Vagina (tissue), 2 donors: ENCODE data around the gene AQP7. TPM values are rescaled to one million over a fixed set of nuclear protein-coding genes. Genes with fewer than 3 reads are reported as not detected.

Experiments
- DNase-seq, 2 donors: peaks; one replicate each; pipeline ENCODE4 v3.0.0-alpha.2; 2017; ENCODE audit errors: extremely low spot score in 2 of 2
- H3K27ac ChIP-seq: fragments of 200-600 bp; sonication (generic); one replicate; pipeline ENCODE4 v1.5.1; 2019
- H3K27me3 ChIP-seq: fragments of 200-600 bp; sonication (generic); one replicate; pipeline ENCODE4 v1.5.1; 2019
- H3K36me3 ChIP-seq, 2 donors: fragments of 200-600 bp; sonication (generic); one replicate each; pipeline ENCODE4 v1.5.1; 2017 to 2019
- H3K4me1 ChIP-seq: fragments of 200-600 bp; sonication (generic); one replicate; pipeline ENCODE4 v1.5.1; 2019
- H3K4me3 ChIP-seq, 2 donors: fragments of 200-600 bp; sonication (generic); 1 replicate in 1 of 2; 2 replicates in 1 of 2; pipeline ENCODE4 v1.5.1; 2016 to 2019
- H3K9me3 ChIP-seq: fragments of 200-600 bp; sonication (generic); one replicate; pipeline ENCODE4 v1.5.1; 2019
- CTCF ChIP-seq, 3 experiments: fragments of 450-650 bp in 2 of 3; fragments of 200-600 bp in 1 of 3; sonication (generic) in 1 of 3; IDR thresholded peaks; one replicate each; pipeline ENCODE4 v1.5.1; 2017 to 2019; ENCODE audit warnings: antibody characterized with exemption in 3 of 3, mild to moderate bottlenecking in 2 of 3, moderate library complexity in 2 of 3
- POLR2A ChIP-seq, 2 donors: fragments of 450-650 bp; IDR thresholded peaks; one replicate each; pipeline ENCODE4 v1.6.1; 2017; ENCODE audit warnings: antibody characterized with exemption in 2 of 2, mild to moderate bottlenecking in 2 of 2, moderate library complexity in 2 of 2
- POLR2AphosphoS5 ChIP-seq, 2 donors: sonication (generic); formaldehyde crosslinking; IDR thresholded peaks; one replicate each; pipeline ENCODE4 v1.9.0; 2017; ENCODE audit warnings: antibody characterized with exemption in 2 of 2, mild to moderate bottlenecking in 2 of 2, low read depth in 1 of 2; ENCODE audit not compliant: insufficient read depth in 1 of 2
- intact Hi-C: fragments of 100-400 bp; cut with DNase I; formaldehyde crosslinking; loops from one replicate; pipeline ENCODE4 v1.15.1; 2023
- total RNA-seq: library from RNA; depleted of rRNA; stranded (reverse); fragments of >200 nt; gene quantifications from one replicate; pipeline ENCODE4 v1.2.3, GENCODE V29; 2016

Gene AQP7
- total RNA-seq, 1 donor from 2014 or later: 6.4 TPM

GRCh38 chr9:33437205-33437604, 34.8 kb upstream of the AQP7 start:
- TF ChIP-seq POLR2A (IDR thresholded peaks at IDR 0.05) (no peak), CTCF (IDR thresholded peaks at IDR 0.05) (no peak), POLR2AphosphoS5 (IDR thresholded peaks at IDR 0.05; ENCODE audit: insufficient read depth in 1 of 2, low read depth in 1 of 2) (no peak)

GRCh38 chr9:33436445-33436844, 34.1 kb upstream of the AQP7 start:
- Histone ChIP-seq H3K27me3 (no peaks in the 10 kb centered on the region), H3K27ac (no peak overlapping the region), H3K4me1 (peaks cover 24% of the 10 kb centered on the region), H3K9me3 (no peaks in the 10 kb centered on the region), H3K4me3 (no peak overlapping the region), H3K36me3 (no peaks in the 10 kb centered on the region)
- TF ChIP-seq POLR2A (IDR thresholded peaks at IDR 0.05): no peak
- TF ChIP-seq POLR2AphosphoS5 (IDR thresholded peaks at IDR 0.05; ENCODE audit: insufficient read depth in 1 of 2, low read depth in 1 of 2): no peak
- TF ChIP-seq CTCF (IDR thresholded peaks at IDR 0.05): no peak
- no peak for DNase-seq
- intact Hi-C loops: no loop called here

More at GRCh38 chr9:33437205-33437604, 34.8 kb upstream of the AQP7 start:
- Histone ChIP-seq H3K4me3 (no peak overlapping the region), H3K4me1 (peaks cover 24% of the 10 kb centered on the region), H3K9me3 (no peaks in the 10 kb centered on the region), H3K27me3 (no peaks in the 10 kb centered on the region), H3K36me3 (no peaks in the 10 kb centered on the region), H3K27ac (peak overlapping the region; percentile 39)
- no peak for DNase-seq
- intact Hi-C loops: no loop called here

- Histone ChIP-seq H3K4me1 (peaks cover 24% of the 10 kb centered on the region), H3K4me3 (no peak overlapping the region), H3K9me3 (no peaks in the 10 kb centered on the region), H3K36me3 (no peaks in the 10 kb centered on the region), H3K27me3 (no peaks in the 10 kb centered on the region), H3K27ac (no peak overlapping the region)
- DNase-seq: no peak
- intact Hi-C loops: no loop called here
- TF ChIP-seq POLR2AphosphoS5 (IDR thresholded peaks at IDR 0.05; ENCODE audit: insufficient read depth in 1 of 2, low read depth in 1 of 2): no peak
- no peak for TF ChIP-seq CTCF (IDR thresholded peaks at IDR 0.05)
- TF ChIP-seq POLR2A (IDR thresholded peaks at IDR 0.05): no peak
Measured at GRCh38 chr9:33435821-33436277, 33.5 kb upstream of the AQP7 start.

- Histone ChIP-seq H3K4me3 (no peak overlapping the region), H3K27me3 (no peaks in the 10 kb centered on the region), H3K4me1 (peaks cover 20% of the 10 kb centered on the region), H3K9me3 (no peaks in the 10 kb centered on the region), H3K27ac (no peak overlapping the region), H3K36me3 (no peaks in the 10 kb centered on the region)
- TF ChIP-seq POLR2AphosphoS5 (IDR thresholded peaks at IDR 0.05; ENCODE audit: insufficient read depth in 1 of 2, low read depth in 1 of 2): no peak
- no peak for TF ChIP-seq POLR2A (IDR thresholded peaks at IDR 0.05)
- no peak for TF ChIP-seq CTCF (IDR thresholded peaks at IDR 0.05)
- intact Hi-C loops: no loop called here
- no peak for DNase-seq
Measured at GRCh38 chr9:33434317-33435105, 32.1 kb upstream of the AQP7 start.

- Histone ChIP-seq H3K36me3 (no peaks in the 10 kb centered on the region), H3K27ac (no peak overlapping the region), H3K27me3 (no peaks in the 10 kb centered on the region), H3K4me1 (peaks cover 18% of the 10 kb centered on the region), H3K9me3 (no peaks in the 10 kb centered on the region), H3K4me3 (no peak overlapping the region)
- intact Hi-C loops: no loop called here
- DNase-seq: no peak
- TF ChIP-seq POLR2AphosphoS5 (IDR thresholded peaks at IDR 0.05; ENCODE audit: insufficient read depth in 1 of 2, low read depth in 1 of 2) (no peak), CTCF (IDR thresholded peaks at IDR 0.05) (no peak), POLR2A (IDR thresholded peaks at IDR 0.05) (no peak)
Measured at GRCh38 chr9:33433871-33434270, 31.5 kb upstream of the AQP7 start.
